Calu3 (cell line): ENCODE data around the gene NR5A2. TPM values are rescaled to one million over a fixed set of nuclear protein-coding genes. Genes with fewer than 3 reads are reported as not detected.
A peak's percentile ranks its signal among the peaks of the same experiment; 100 is the strongest.

Source experiments
- BruUV-seq: library from RNA; stranded (reverse); fragments of 400-500 nt; replicated peaks from 2 replicates; lab custom pipeline; 2021; lab: Mats Ljungman, UMichigan
- CTCF ChIA-PET: fragments of 300-600 bp; sonication (Branson Sonifier 250); formaldehyde crosslinking; loops from one replicate; lab custom pipeline; 2022; ENCODE audit warnings: antibody characterized with exemption; lab: Charles Lee
- DNase-seq: peaks from one replicate; pipeline ENCODE4 v3.0.0; 2022
- H3K27ac Mint-ChIP-seq: one replicate; pipeline ENCODE4 v1.8.0; 2022; ENCODE audit warnings: mixed read lengths; ENCODE audit not compliant: unreplicated experiment
- H3K27me3 Mint-ChIP-seq: one replicate; pipeline ENCODE4 v1.8.0; 2022; ENCODE audit warnings: mixed read lengths; ENCODE audit not compliant: unreplicated experiment
- H3K36me3 Mint-ChIP-seq: one replicate; pipeline ENCODE4 v1.8.0; 2022; ENCODE audit warnings: mild to moderate bottlenecking, moderate library complexity, mixed read lengths; ENCODE audit not compliant: insufficient read depth, unreplicated experiment
- H3K4me1 Mint-ChIP-seq: one replicate; pipeline ENCODE4 v1.8.0; 2022; ENCODE audit warnings: mild to moderate bottlenecking, low read depth, mixed read lengths; ENCODE audit not compliant: unreplicated experiment
- H3K4me3 Mint-ChIP-seq: one replicate; pipeline ENCODE4 v1.8.0; 2022; ENCODE audit warnings: mild to moderate bottlenecking, low read depth, moderate library complexity, mixed read lengths; ENCODE audit not compliant: unreplicated experiment
- H3K9me3 Mint-ChIP-seq: one replicate; pipeline ENCODE4 v1.8.0; 2022; ENCODE audit warnings: low read depth, mixed read lengths; ENCODE audit not compliant: unreplicated experiment
- CTCF ChIP-seq: fragments of 200-600 bp; IDR thresholded peaks from one replicate; pipeline ENCODE4 v1.8.0; 2022; ENCODE audit warnings: antibody characterized with exemption; ENCODE audit not compliant: unreplicated experiment
- intact Hi-C: fragments of 100-400 bp; cut with micrococcal nuclease; formaldehyde crosslinking; loops from one replicate; pipeline ENCODE4 v1.10.0; 2022; ENCODE audit not compliant: unreplicated experiment
- total RNA-seq: library from RNA; stranded (reverse); gene quantifications from 2 replicates; pipeline ENCODE4 v1.2.3, GENCODE V29; 2022

Gene NR5A2
- total RNA-seq, 1 experiment from 2014 or later, result 6.9 TPM

GRCh38 chr1:200179126-200179780 is 151.7 kb downstream of the NR5A2 start:
- Mint-ChIP-seq H3K27ac (peak overlapping the region; percentile 40), H3K36me3 (peaks cover 4% of the 10 kb centered on the region), H3K27me3 (no peaks in the 10 kb centered on the region), H3K4me3 (no peak overlapping the region), H3K9me3 (no peaks in the 10 kb centered on the region), H3K4me1 (peaks cover 39% of the 10 kb centered on the region)
- no TSS peak for BruUV-seq
- intact Hi-C loops, result no loop called here
- TF ChIP-seq CTCF, result no peak
- CTCF ChIA-PET, result interaction anchor here (0.9 kb wide), 1 partner anchor 8 kb away, joined by 3 read pairs; no protein-coding TSS in a partner anchor
- DNase-seq, result no peak

- DNase-seq, result no peak
- Mint-ChIP-seq H3K36me3 (peaks cover 4% of the 10 kb centered on the region), H3K9me3 (no peaks in the 10 kb centered on the region), H3K27ac (peak overlapping the region; percentile 40), H3K4me1 (peaks cover 44% of the 10 kb centered on the region), H3K27me3 (no peaks in the 10 kb centered on the region), H3K4me3 (no peak overlapping the region)
- intact Hi-C loops, result loop anchor here (1.0 to 10.0 kb wide), 2 partner anchors 225 to 495 kb away; no protein-coding TSS in a partner anchor
- CTCF ChIA-PET, result interaction anchor here (0.9 kb wide), 1 partner anchor 9 kb away, joined by 3 read pairs; no protein-coding TSS in a partner anchor
- no peak for TF ChIP-seq CTCF
- no TSS peak for BruUV-seq
Observed at GRCh38 chr1:200179781-200180160, 152.3 kb downstream of the NR5A2 start.

GRCh38 chr1:200180821-200181220 is 153.3 kb downstream of the NR5A2 start:
- peaks cover 4% of the 10 kb centered on the region for H3K36me3 Mint-ChIP-seq
- H3K27me3 Mint-ChIP-seq, result no peaks in the 10 kb centered on the region
- DNase-seq, result peak; percentile 48
- intact Hi-C loops, result loop anchor here (1.0 to 10.0 kb wide), 2 partner anchors 226 to 497 kb away; no protein-coding TSS in a partner anchor
- H3K9me3 Mint-ChIP-seq, result peaks cover 3% of the 10 kb centered on the region
- CTCF ChIA-PET, result interaction anchor here (1.4 kb wide), 1 partner anchor 95 kb away, joined by 3 read pairs; no protein-coding TSS in a partner anchor
- peak; percentile 11 for TF ChIP-seq CTCF
- no TSS peak for BruUV-seq
- peaks cover 52% of the 10 kb centered on the region for H3K4me1 Mint-ChIP-seq
- H3K4me3 Mint-ChIP-seq, result no peak overlapping the region
- H3K27ac Mint-ChIP-seq, result peak overlapping the region; percentile 40

- intact Hi-C loops, result loop anchor here (10.0 kb wide), 1 partner anchor 227 kb away; no protein-coding TSS in a partner anchor
- no peak overlapping the region for H3K4me3 Mint-ChIP-seq
- H3K36me3 Mint-ChIP-seq, result peaks cover 4% of the 10 kb centered on the region
- no peak overlapping the region for H3K27ac Mint-ChIP-seq
- H3K9me3 Mint-ChIP-seq, result peaks cover 5% of the 10 kb centered on the region
- peaks cover 52% of the 10 kb centered on the region for H3K4me1 Mint-ChIP-seq
- CTCF ChIA-PET, result interaction anchor here (1.4 kb wide), 1 partner anchor 94 kb away, joined by 3 read pairs; no protein-coding TSS in a partner anchor
- BruUV-seq, result no TSS peak
- no peak for TF ChIP-seq CTCF
- H3K27me3 Mint-ChIP-seq, result no peaks in the 10 kb centered on the region
- no peak for DNase-seq
Observed at GRCh38 chr1:200181861-200182260, 154.4 kb downstream of the NR5A2 start.
